Activated CD8-positive, alpha-beta memory T cell treated with anti-CD3 and anti-CD28 coated beads, Interleukin-2, amount 50 U/mL, for 1 hour (primary cell): ENCODE measurements around the gene PRMT6.
"Not testable (repeated sequence)": the region's sequence is repeated elsewhere in the genome, so short reads cannot be mapped to it uniquely, and the experiment has no call there.

Experiments used
- DNase-seq: peaks from one replicate; pipeline ENCODE4 v3.0.0-alpha.2; 2020; ENCODE audit errors: extremely low read depth

The PRMT6 gene

DNA sequence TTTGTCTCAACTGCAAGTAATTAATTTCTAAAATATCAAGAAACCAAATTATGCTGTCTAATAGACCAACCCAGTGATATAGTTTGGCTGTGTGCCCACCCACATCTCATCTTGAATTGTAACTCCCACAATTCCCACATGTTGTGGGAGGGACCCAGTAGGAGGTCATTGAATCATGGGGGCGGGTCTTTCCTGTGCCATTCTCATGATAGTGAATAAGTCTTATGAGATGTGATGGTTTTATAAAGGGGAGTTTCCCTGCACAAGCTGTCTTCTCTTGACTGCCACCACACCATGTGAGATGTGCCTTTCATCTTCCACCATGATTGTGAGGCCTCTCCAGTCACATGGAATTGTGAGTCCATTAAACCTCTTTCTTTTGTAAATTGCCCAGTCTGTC, 36.9 kb downstream of the PRMT6 start:
- not testable (repeated sequence) for DNase-seq

DNA sequence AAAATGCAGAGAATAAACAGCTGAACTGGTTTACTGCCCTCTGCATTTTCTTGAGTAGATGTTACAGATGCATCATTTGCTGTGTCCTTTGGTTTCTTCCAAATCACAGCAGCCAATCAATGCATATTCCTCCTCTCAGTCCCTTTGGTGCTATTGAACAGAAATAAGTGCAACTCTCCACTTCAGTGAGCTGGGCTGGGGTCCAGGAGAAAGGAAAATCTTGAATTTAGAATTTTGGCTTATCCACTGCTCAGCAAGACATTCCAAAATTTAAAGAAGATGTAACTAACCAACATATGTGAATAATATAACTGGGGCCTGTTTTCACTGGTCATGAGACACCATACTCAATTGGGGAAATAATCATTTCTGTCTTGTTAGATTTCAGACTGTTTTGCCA, 39.2 kb downstream of the PRMT6 start:
- DNase-seq: no peak

DNA sequence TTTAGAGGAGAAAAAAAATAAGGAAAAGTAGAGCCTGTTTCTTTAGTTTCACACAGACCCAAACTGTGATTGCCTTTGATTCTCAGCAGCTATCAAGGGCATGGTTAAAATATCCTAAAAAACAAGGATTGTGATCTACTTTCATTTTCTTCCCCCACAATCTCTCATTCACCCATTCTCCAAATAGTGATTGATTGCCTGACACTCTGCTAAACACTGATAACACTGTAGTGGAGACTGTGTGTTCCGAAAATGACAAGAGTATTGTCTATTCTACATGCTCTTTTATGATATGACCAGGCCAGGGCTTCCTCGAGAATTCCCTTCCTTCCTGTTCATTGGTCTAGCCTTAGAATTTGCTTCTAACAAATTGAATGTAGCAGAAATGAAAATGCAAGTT, 40.2 kb downstream of the PRMT6 start:
- DNase-seq: no peak

DNA sequence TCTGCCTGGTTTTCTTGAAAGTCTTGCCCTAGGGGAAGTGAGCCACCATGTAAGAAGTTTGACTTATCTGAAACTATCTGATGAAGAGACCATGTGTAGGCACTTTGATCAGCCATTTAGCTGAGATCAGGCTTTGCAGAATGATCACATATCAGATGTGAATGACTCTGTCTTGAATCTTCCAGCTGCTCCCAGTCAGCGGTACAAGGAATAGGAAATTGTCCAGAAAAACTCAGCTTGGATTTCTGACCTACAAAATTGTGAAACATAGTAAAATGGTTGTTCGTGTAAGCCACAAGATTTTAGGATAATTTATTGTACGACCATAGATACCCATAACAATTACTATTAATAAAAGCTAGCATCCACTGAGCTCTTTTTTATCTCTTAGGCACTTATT, 42.5 kb downstream of the PRMT6 start:
- DNase-seq: no peak

DNA sequence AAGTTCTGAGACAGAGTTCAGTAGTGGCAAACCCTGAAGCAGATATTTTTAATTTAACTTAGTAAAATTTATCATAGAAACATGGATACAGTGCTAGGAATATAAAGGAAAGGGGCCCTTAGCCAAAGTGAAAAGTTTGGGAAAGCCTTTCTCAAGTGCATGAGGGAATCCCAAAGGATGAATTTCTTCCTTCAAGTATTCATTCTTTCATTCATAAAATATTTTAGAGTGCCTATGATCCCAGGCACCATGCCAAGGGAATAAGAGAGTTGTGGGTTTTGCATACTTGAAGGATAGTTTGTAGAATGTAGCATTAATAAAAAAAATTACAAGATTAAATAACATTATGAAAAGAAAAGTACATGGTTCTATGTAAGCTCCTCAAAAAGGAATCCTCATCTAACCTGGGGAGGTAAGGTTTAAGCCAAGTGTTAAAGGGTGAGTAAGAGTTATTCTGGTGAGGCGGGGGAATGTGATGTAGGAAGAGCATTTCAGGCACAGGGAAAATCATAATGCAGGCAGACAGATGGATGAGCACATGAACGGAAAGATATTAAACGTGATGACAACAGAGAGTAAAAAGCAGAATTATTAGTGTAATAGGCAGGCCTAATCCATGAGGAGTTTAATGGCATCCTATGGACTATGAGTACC, 44.0 kb downstream of the PRMT6 start:
- no peak for DNase-seq

DNA sequence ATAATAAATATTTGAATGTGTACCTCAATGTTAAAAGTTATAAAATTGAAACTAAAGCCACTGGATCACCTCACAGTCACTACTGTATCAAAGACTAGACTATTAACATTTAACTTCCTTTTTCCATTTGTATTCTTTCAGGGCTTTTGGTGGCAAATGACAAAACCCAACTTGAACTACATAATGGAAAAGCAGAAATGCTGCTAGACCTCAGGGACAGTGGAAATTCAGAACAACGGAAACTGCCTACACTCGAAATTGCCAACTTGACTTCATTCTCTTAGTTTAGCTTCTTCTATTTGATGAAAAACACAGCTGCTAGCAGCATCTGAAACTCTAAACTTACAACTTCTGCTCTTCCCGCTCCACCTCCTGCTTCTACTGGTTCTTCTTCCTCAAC, 49.4 kb downstream of the PRMT6 start:
- DNase-seq: no peak
